ENCODE data around the gene MAB21L2. TPM values are rescaled to one million over a fixed set of nuclear protein-coding genes. Genes with fewer than 3 reads are reported as not detected.

MAB21L2 gene
- total and polyA plus RNA-seq, 4 donors: 0.05 to 8.6 (median 0.42) TPM

DNA sequence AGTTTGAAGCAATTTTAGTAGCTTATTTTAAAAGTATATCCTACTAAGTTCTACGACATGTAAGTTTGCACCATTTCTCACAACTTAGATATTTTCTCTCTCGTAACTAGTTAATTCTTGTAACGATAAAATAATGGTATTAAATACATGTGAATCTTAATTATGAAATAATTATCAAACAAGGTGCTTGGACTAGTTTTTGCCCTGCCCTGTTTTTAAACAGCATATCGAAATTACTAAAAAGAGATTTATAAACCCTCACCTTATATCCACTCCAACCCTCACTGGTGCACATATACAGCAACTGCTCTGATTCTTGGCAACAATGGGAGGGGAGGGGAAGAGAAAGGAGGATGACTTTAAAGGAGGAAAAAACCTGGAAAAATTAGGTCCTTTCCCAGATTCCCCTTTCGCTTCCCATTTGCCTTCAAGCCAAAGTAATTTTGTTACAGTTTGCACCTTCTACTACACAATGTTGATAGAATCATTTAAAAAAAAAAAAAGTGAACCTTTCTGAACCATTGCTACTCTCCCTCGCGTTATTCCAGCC lies 820 bp upstream of the MAB21L2 start:
- ATAC-seq (ENCODE audit: low FRiP score) (no peak), DNase-seq (no peak)
- no peaks in the 10 kb centered on the region for H3K36me3 ChIP-seq (ENCODE audit: control insufficient read depth in 1 of 2, insufficient read depth in 2 of 2, low read length in 1 of 2)
- no peaks in the 10 kb centered on the region for H3K27me3 ChIP-seq (ENCODE audit: control insufficient read depth in 1 of 2, insufficient read depth in 2 of 2, low read length in 1 of 2)
- H3K9me3 ChIP-seq (ENCODE audit: control insufficient read depth, low read length): no peaks in the 10 kb centered on the region
- no peak overlapping the region for H3K4me3 ChIP-seq (ENCODE audit: low read length in 2 of 2)
- intact Hi-C loops (cut with DNase I): loop anchor here in 1 of 2 donors (10.0 kb wide), 1 partner anchor 296 kb away; no protein-coding TSS in a partner anchor
- H3K27ac ChIP-seq (ENCODE audit: low read depth in 1 of 2, low read length in 2 of 2): no peak overlapping the region
- 96 to 98% methylated on average over 7 of the region's 7 CpGs for WGBS, 2 donors
- peaks cover 0 to 2% of the 10 kb centered on the region in 2 donors for H3K4me1 ChIP-seq (ENCODE audit: control insufficient read depth in 1 of 2, insufficient read depth in 2 of 2, low read length in 2 of 2)

DNA sequence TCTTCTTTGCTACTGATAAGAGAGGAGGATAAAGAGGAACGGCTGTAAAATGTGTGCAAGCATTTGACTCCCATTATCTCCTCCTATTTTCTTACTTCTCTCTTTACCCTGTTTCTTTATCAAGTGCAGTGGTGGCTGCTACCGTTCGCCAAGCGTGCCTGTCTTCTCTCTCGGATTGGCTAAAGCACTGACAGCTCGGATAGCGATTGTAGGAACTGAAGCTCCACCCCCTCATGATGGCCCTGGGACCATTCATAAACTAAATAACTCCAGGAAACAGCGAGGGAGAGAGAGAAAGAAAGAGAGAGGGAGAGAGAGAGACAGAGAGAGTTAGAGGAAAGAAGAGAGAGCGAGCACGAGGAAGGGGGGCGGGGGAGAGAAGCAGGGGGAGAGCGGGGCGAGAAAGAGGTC lies 305 bp upstream of the MAB21L2 start:
- no peak for DNase-seq
- no peak for ATAC-seq (ENCODE audit: low FRiP score)
- intact Hi-C loops (cut with DNase I): loop anchor here in 1 of 2 donors (10.0 kb wide), 1 partner anchor 297 kb away; no protein-coding TSS in a partner anchor
- Histone ChIP-seq H3K4me3 (ENCODE audit: low read length in 2 of 2) (no peak overlapping the region), H3K27ac (ENCODE audit: low read depth in 1 of 2, low read length in 2 of 2) (no peak overlapping the region), H3K4me1 (ENCODE audit: control insufficient read depth in 1 of 2, insufficient read depth in 2 of 2, low read length in 2 of 2) (peaks cover 0 to 2% of the 10 kb centered on the region in 2 donors), H3K36me3 (ENCODE audit: control insufficient read depth in 1 of 2, insufficient read depth in 2 of 2, low read length in 1 of 2) (no peaks in the 10 kb centered on the region), H3K27me3 (ENCODE audit: control insufficient read depth in 1 of 2, insufficient read depth in 2 of 2, low read length in 1 of 2) (no peaks in the 10 kb centered on the region), H3K9me3 (ENCODE audit: control insufficient read depth, low read length) (no peaks in the 10 kb centered on the region)
- 89% methylated on average over 13 of the region's 13 CpGs for WGBS, 2 donors

GRCh38 chr4:150582873-150583286 lies 929 bp downstream of the MAB21L2 start:
- DNase-seq: peak in 1 of 2 donors; percentile 71
- Histone ChIP-seq H3K4me3 (ENCODE audit: low read length in 2 of 2) (no peak overlapping the region), H3K27ac (ENCODE audit: low read depth in 1 of 2, low read length in 2 of 2) (no peak overlapping the region), H3K4me1 (ENCODE audit: control insufficient read depth in 1 of 2, insufficient read depth in 2 of 2, low read length in 2 of 2) (no peaks in the 10 kb centered on the region), H3K27me3 (ENCODE audit: control insufficient read depth in 1 of 2, insufficient read depth in 2 of 2, low read length in 1 of 2) (no peaks in the 10 kb centered on the region), H3K36me3 (ENCODE audit: control insufficient read depth in 1 of 2, insufficient read depth in 2 of 2, low read length in 1 of 2) (no peaks in the 10 kb centered on the region), H3K9me3 (ENCODE audit: control insufficient read depth, low read length) (no peaks in the 10 kb centered on the region)
- whole genome bisulfite sequencing, 2 donors: 59 to 63% methylated on average over 32 of the region's 32 CpGs
- intact Hi-C loops (cut with DNase I): loop anchor here in 1 of 2 donors (10.0 kb wide), 1 partner anchor 298 kb away; no protein-coding TSS in a partner anchor
- no peak for ATAC-seq (ENCODE audit: low FRiP score)

DNA sequence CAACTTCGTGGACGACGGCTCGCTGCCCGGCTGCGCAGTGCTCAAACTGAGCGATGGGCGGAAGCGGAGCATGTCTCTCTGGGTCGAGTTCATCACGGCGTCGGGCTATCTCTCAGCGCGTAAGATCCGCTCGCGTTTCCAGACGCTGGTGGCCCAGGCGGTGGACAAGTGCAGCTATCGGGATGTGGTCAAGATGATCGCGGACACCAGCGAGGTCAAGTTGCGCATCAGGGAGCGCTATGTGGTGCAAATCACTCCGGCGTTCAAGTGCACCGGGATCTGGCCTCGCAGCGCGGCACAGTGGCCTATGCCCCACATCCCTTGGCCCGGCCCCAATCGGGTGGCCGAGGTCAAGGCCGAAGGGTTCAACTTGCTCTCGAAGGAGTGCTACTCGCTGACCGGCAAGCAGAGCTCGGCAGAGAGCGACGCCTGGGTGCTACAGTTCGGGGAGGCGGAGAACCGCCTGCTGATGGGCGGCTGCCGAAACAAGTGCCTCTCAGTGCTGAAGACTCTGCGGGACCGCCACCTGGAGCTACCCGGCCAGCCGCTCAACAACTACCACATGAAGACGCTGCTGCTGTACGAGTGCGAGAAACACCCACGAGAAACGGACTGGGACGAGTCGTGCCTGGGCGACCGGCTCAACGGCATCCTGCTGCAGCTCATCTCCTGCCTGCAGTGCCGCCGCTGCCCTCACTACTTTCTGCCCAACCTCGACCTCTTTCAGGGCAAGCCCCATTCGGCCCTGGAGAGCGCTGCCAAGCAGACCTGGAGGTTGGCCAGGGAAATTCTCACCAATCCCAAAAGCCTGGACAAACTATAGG lies 1.5 kb downstream of the MAB21L2 start:
- H3K27me3 ChIP-seq (ENCODE audit: control insufficient read depth in 1 of 2, insufficient read depth in 2 of 2, low read length in 1 of 2): no peaks in the 10 kb centered on the region
- 27 to 31% methylated on average over 61 to 66 of the region's 66 CpGs for WGBS, 2 donors
- intact Hi-C loops (cut with DNase I): loop anchor here in 1 of 2 donors (10.0 kb wide), 1 partner anchor 299 kb away; no protein-coding TSS in a partner anchor
- H3K27ac ChIP-seq (ENCODE audit: low read depth in 1 of 2, low read length in 2 of 2): no peak overlapping the region
- H3K9me3 ChIP-seq (ENCODE audit: control insufficient read depth, low read length): no peaks in the 10 kb centered on the region
- no peaks in the 10 kb centered on the region for H3K36me3 ChIP-seq (ENCODE audit: control insufficient read depth in 1 of 2, insufficient read depth in 2 of 2, low read length in 1 of 2)
- H3K4me1 ChIP-seq (ENCODE audit: control insufficient read depth in 1 of 2, insufficient read depth in 2 of 2, low read length in 2 of 2): no peaks in the 10 kb centered on the region
- ATAC-seq (ENCODE audit: low FRiP score): peak; percentile 54
- DNase-seq: peak; percentile 53 to 76
- peak overlapping the region in 1 of 2 donors; percentile 5 for H3K4me3 ChIP-seq (ENCODE audit: low read length in 2 of 2)

DNA sequence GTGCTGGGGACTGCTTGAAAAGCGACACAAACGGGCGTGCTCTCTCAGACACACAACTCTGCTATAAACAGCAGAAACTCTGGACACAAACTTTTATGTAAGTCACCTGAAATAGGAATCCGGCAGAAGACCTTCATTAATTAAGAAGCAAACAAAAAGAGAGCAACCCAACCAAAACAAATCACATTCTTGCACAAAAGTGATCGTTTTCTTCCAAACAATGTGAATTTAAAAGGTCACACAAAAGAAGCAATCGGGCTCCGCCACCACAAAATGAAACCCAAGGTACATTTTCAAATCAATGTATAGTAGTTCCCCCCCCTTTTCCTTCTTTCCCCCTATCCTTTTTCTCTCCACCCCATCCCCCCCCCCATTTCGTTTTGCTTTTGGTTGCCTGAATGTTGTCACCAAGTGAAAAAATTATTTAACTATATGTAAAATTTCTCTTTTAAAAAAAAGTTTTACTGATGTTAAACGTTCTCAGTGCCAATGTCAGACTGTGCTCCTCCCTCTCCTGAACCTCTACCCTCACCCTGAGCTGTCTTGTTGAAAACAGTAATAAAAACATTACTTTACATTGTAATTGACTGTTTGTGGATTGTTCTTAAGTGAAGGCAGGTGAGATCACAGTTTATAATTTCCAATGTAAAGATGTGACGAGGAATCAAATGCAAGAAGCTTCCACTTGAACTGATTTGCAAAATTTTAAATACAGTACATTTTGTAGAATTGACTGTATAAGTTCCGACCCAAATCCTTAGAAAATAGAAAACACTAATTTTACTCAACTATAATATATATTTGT lies 2.4 kb downstream of the MAB21L2 start:
- H3K4me1 ChIP-seq (ENCODE audit: control insufficient read depth in 1 of 2, insufficient read depth in 2 of 2, low read length in 2 of 2): no peaks in the 10 kb centered on the region
- no peaks in the 10 kb centered on the region for H3K36me3 ChIP-seq (ENCODE audit: control insufficient read depth in 1 of 2, insufficient read depth in 2 of 2, low read length in 1 of 2)
- DNase-seq (no peak), ATAC-seq (ENCODE audit: low FRiP score) (no peak)
- WGBS, 2 donors: 63 to 80% methylated on average over 11 of the region's 11 CpGs
- H3K27me3 ChIP-seq (ENCODE audit: control insufficient read depth in 1 of 2, insufficient read depth in 2 of 2, low read length in 1 of 2): no peaks in the 10 kb centered on the region
- no peaks in the 10 kb centered on the region for H3K9me3 ChIP-seq (ENCODE audit: control insufficient read depth, low read length)
- intact Hi-C loops (cut with DNase I): loop anchor here in 1 of 2 donors (10.0 kb wide), 1 partner anchor 300 kb away; no protein-coding TSS in a partner anchor
- H3K4me3 ChIP-seq (ENCODE audit: low read length in 2 of 2): no peak overlapping the region
- no peak overlapping the region for H3K27ac ChIP-seq (ENCODE audit: low read depth in 1 of 2, low read length in 2 of 2)

DNA sequence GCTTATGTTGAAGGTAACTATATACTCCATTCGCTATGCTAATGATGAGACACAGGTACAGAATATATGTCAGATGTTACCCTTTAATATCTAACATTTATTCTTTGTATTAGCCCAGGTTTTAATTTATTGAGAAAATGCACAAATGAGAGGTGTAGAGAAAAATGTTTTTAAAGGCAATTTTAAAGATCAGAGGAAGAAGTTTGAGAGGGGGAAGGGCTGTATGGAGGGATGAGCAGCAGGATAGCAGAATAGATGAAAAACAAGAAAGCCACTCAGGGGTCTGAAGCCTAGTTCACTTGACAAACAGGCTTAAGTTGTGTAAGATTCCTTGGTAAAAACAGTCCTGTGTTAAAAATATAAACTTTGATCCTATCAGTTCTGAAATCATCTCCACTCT lies 3.7 kb downstream of the MAB21L2 start:
- intact Hi-C loops (cut with DNase I): loop anchor here in 1 of 2 donors (10.0 kb wide), 1 partner anchor 301 kb away; no protein-coding TSS in a partner anchor
- Histone ChIP-seq H3K36me3 (ENCODE audit: control insufficient read depth in 1 of 2, insufficient read depth in 2 of 2, low read length in 1 of 2) (no peaks in the 10 kb centered on the region), H3K27me3 (ENCODE audit: control insufficient read depth in 1 of 2, insufficient read depth in 2 of 2, low read length in 1 of 2) (no peaks in the 10 kb centered on the region), H3K4me3 (ENCODE audit: low read length in 2 of 2) (no peak overlapping the region), H3K4me1 (ENCODE audit: control insufficient read depth in 1 of 2, insufficient read depth in 2 of 2, low read length in 2 of 2) (no peaks in the 10 kb centered on the region), H3K27ac (ENCODE audit: low read depth in 1 of 2, low read length in 2 of 2) (no peak overlapping the region), H3K9me3 (ENCODE audit: control insufficient read depth, low read length) (no peaks in the 10 kb centered on the region)
- DNase-seq: no peak
- 96 to 99% methylated on average over 1 of the region's 1 CpG for WGBS, 2 donors
- ATAC-seq (ENCODE audit: low FRiP score): no peak

GRCh38 chr4:150586162-150586810 lies 4.3 kb downstream of the MAB21L2 start:
- no peaks in the 10 kb centered on the region for H3K9me3 ChIP-seq (ENCODE audit: control insufficient read depth, low read length)
- intact Hi-C loops (cut with DNase I): loop anchor here in 1 of 2 donors (10.0 kb wide), 1 partner anchor 301 kb away; no protein-coding TSS in a partner anchor

DNA sequence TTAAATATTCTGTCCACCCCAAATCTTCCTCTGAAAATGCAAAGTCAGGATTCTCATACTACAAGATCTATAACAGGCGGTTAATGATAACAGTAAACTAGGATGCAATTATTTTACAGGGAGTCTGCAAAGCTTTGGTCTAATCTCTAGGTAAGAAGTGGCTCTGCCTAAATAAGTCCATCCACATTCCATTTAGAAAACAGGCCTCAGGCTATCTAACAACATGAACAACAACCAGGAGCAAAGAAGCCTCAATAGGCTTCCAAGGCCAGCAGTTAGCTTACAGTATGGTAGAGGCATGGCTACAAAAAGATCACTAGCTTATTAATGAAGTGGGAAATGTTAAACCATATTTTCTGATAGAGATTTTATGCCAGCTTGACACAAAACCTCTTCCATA lies 6.4 kb downstream of the MAB21L2 start:
- no peaks in the 10 kb centered on the region for H3K36me3 ChIP-seq (ENCODE audit: control insufficient read depth in 1 of 2, insufficient read depth in 2 of 2, low read length in 1 of 2)

More at GRCh38 chr4:150586162-150586810, 4.3 kb downstream of the MAB21L2 start:
- Histone ChIP-seq H3K4me3 (ENCODE audit: low read length in 2 of 2) (no peak overlapping the region), H3K27ac (ENCODE audit: low read depth in 1 of 2, low read length in 2 of 2) (no peak overlapping the region), H3K36me3 (ENCODE audit: control insufficient read depth in 1 of 2, insufficient read depth in 2 of 2, low read length in 1 of 2) (no peaks in the 10 kb centered on the region), H3K4me1 (ENCODE audit: control insufficient read depth in 1 of 2, insufficient read depth in 2 of 2, low read length in 2 of 2) (no peaks in the 10 kb centered on the region), H3K27me3 (ENCODE audit: control insufficient read depth in 1 of 2, insufficient read depth in 2 of 2, low read length in 1 of 2) (no peaks in the 10 kb centered on the region)
- no peak for DNase-seq
- ATAC-seq (ENCODE audit: low FRiP score): no peak

More for the DNA sequence above, 6.4 kb downstream of the MAB21L2 start:
- WGBS, 2 donors: 97 to 100% methylated on average over 1 of the region's 1 CpG
- H3K4me3 ChIP-seq (ENCODE audit: low read length in 2 of 2): no peak overlapping the region
- H3K27ac ChIP-seq (ENCODE audit: low read depth in 1 of 2, low read length in 2 of 2): no peak overlapping the region
- no peaks in the 10 kb centered on the region for H3K9me3 ChIP-seq (ENCODE audit: control insufficient read depth, low read length)
- DNase-seq (no peak), ATAC-seq (ENCODE audit: low FRiP score) (no peak)
- H3K27me3 ChIP-seq (ENCODE audit: control insufficient read depth in 1 of 2, insufficient read depth in 2 of 2, low read length in 1 of 2): no peaks in the 10 kb centered on the region
- H3K4me1 ChIP-seq (ENCODE audit: control insufficient read depth in 1 of 2, insufficient read depth in 2 of 2, low read length in 2 of 2): no peaks in the 10 kb centered on the region
- intact Hi-C loops (cut with DNase I): loop anchor here in 1 of 2 donors (10.0 kb wide), 1 partner anchor 304 kb away; no protein-coding TSS in a partner anchor

Measured in aorta (tissue), 5 donors.